AG09319 (cell line): Measurements from ENCODE around the gene DHFR2.

Experiments used
- DNase-seq: peaks from one replicate; pipeline ENCODE4 v3.0.0-alpha.2; 2010; ENCODE audit warnings: low read depth; ENCODE audit errors: extremely low read depth
- TF ChIP-seq, protein P1 (sequence below): IDR thresholded peaks from 2 replicates; pipeline ENCODE4 v1.5.1; 2011; ENCODE audit warnings: low read depth, mild to moderate bottlenecking, inconsistent platforms, low read length, moderate library complexity

Gene DHFR2

GRCh38 chr3:94076055-94076454, 13.3 kb upstream of the DHFR2 start:
- TF ChIP-seq, protein P1, sequence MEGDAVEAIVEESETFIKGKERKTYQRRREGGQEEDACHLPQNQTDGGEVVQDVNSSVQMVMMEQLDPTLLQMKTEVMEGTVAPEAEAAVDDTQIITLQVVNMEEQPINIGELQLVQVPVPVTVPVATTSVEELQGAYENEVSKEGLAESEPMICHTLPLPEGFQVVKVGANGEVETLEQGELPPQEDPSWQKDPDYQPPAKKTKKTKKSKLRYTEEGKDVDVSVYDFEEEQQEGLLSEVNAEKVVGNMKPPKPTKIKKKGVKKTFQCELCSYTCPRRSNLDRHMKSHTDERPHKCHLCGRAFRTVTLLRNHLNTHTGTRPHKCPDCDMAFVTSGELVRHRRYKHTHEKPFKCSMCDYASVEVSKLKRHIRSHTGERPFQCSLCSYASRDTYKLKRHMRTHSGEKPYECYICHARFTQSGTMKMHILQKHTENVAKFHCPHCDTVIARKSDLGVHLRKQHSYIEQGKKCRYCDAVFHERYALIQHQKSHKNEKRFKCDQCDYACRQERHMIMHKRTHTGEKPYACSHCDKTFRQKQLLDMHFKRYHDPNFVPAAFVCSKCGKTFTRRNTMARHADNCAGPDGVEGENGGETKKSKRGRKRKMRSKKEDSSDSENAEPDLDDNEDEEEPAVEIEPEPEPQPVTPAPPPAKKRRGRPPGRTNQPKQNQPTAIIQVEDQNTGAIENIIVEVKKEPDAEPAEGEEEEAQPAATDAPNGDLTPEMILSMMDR, result no peak
- no peak for DNase-seq

- TF ChIP-seq, protein P1, result no peak
- no peak for DNase-seq
Measured at GRCh38 chr3:94071713-94072284, 9.1 kb upstream of the DHFR2 start.

GRCh38 chr3:94070341-94070911, 7.7 kb upstream of the DHFR2 start:
- DNase-seq, result no peak
- TF ChIP-seq, protein P1, result no peak

GRCh38 chr3:94069194-94069813, 6.6 kb upstream of the DHFR2 start:
- no peak for DNase-seq
- TF ChIP-seq, protein P1, result peak; percentile 45

- no peak for DNase-seq
- TF ChIP-seq, protein P1, result no peak
Measured at GRCh38 chr3:94066506-94067500, 4.1 kb upstream of the DHFR2 start.

DNA sequence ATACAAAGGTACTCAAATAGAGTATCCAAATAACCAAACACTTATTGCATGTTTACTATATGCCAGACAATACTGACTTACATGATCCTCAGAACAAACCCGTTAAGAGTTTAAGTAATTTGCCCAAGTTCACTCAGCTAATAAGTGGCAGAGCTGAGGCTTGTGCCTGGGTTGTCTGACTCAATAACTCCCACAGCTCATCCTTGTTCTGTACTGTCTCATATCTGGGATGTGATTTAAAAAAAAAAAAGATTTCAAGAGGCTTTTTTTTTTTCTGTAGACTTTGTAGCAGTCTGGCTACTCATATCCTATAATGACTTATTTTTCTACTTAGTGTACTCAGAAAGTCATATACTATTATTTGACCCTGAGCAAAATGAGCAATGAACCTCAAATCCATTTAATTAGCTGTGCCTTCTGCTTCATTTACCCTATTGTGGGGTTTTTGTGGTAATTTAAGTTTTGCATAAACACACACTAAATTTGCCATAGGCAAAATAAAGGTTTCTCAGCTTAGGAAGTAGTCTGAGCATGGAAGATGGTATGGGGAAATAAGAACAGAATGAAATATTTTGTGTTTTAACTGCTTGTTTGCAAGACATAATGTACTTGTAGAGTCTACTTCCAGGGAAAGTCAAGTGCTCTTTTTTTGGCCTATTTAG, 3.2 kb upstream of the DHFR2 start:
- no peak for DNase-seq
- TF ChIP-seq, protein P1, result no peak
